RPMI7951 (cell line): ENCODE data around the gene NKAP. TPM values are rescaled to one million over a fixed set of nuclear protein-coding genes. Genes with fewer than 3 reads are reported as not detected.
"Not testable (repeated sequence)": the region's sequence is repeated elsewhere in the genome, so short reads cannot be mapped to it uniquely, and the experiment has no call there.

Source experiments
- DNase-seq: peaks from one replicate; pipeline ENCODE4 v3.0.0-alpha.2; 2012; ENCODE audit warnings: low read depth
- total RNA-seq: library from RNA; depleted of rRNA; stranded (reverse); fragments of >200 nt; shearing (Covaris generic); gene quantifications from 2 replicates; pipeline ENCODE4 v1.2.3, GENCODE V29; 2014; rRNA removed

The NKAP gene
- 2.1 and 2.9 TPM in 2 replicates for total RNA-seq

DNA sequence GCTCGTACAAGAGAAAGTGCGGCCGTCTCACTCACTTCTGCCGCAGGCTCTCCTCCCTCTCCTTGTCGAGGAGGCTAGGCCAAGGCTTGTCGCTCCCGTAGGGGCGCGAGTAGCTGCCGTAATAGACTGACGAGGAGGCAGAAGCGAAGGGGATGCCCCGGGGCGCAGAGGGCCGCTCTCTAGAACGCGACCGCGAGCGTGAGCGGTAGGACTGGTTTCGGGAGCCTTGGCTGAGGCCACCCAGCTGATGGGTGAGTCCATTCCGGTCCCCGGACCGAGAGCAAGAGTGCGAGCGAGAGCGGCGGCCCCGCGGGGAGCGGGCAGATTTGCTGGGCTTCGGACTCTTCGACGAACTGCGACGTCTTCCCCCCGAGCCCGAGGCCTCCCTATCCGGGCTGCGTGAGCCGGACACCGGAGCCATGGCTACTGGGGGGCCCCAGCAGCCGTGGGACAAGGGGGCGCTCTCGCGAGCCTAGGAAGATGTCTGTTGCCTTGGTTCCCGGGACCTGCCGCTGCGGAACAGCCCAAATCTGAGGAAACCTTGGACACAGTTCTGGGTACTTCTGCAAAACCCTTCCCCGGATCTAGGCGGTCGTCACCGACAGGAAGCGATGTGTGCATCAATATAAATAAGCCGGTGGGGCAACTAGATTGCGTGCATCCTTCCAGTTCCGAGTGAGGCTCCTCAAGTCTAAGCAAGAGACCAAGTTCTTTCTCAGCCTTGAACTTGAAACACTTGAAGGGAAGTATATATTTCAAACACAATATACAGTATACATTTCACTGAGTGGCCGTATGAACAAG is at the start of gene NKAP:
TSS of gene NKAP (minus strand) at position 567 of the 804 bp plus-strand sequence. CDS start at position 421, 146 bp downstream.
- DNase-seq = peak; percentile 87

DNA sequence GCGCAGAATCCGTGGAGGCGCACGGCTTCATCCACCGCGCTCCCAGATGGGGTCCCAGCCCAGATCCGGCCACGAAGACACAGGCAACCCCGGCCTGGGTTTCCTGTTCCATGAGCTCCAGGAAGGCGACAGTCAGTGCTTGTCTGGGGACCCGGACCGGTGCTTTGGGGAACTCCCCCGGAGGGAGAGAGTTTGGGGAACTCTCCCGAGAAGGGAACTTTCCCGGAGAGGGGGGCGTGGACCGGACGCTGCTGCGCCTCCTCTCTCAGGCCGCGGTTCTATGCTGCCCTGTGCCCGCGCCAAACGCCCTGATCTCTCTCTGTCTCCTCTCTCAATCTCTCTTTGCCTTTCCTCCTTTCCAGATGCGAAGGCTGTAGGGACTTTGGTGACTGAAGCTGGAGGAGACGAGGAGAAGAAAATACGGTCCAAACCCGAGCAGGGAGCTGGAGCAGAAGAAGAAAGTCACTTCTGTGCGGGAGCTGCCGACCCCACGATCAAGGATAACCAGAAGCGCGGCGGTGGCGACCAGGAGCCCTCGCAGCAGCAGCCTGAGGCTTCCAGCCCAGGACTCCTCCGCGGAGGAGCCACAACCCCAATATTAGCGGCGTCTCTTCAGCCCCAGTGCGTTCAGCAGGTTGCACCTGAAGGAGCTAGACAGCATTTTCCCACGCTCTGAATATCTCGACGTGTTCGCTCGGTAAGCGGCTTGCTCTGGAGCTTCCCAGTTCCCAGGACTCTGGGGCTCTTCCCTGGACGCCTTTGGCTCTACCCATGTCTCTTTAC is 47.6 kb upstream of the NKAP start:
- DNase-seq = no peak

DNA sequence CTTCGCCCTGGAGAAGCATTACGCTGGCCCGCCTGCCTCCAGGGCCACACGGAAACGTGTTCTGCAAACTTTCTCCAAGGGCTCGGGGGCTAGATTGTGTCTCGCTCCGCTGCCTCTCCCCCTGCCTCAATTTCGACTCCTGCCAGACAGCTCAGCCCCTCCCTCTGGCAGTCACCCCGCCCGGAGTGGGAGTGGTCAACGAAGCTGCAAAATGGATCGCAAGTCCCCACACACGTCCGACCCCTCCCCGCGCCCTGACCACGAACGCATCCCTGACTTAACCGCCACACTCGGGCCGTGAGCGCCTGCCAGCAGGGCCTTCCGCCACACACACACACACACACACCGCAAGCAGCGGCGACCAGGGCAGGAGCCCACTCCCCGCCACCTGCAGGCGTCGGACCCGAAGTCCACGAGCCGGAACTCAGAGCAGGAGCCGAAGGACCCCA is 47.0 kb upstream of the NKAP start:
- no peak for DNase-seq

DNA sequence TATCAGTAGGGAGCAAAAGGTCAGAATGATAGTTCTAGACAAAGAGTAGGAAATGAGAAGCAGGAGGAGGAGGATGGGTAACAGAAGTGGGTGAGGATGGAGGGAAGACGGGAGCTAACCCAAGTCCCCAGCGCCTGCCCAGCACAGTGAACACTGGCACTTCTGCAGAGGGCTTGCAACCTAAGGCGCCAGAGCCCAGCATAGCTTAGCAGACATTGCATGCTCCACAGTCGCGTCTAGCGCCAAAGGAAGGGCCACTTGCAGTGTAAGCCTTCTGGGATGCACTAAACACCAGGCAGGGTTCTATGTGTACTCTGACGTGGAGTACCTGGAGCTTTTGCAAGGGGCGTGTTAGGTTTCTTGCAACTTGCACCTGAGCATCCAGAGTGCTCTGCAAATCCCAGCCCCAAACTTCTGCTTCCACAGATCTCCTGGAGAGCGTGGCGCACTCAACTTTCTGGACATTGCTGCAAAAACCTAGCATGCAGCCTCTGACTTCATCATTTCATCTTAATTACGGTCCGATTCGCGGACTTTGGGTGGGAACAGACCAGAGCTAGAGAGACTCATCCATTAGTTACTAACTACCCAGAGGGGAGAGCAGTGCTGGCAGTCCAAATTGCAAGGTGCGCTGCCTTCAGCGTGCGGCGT is 46.5 kb upstream of the NKAP start:
- no peak for DNase-seq

DNA sequence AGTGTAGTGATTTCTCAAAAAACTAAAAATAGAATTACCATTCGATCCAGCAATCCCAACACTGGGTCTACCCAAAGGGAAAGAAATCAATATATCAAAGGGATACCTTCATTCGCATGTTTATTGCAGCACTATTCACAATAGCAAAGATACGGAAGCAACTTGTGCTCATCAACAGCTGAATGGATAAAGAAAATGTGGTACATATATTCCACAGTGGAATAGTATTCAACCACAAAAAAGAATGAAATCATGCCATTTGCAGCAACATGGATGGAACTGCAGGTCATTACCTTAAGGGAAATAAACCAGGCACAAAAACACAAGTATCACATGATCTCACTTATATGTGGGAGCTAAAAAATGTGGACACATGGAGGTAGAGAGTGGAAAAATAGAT is 42.7 kb upstream of the NKAP start:
- no peak for DNase-seq

DNA sequence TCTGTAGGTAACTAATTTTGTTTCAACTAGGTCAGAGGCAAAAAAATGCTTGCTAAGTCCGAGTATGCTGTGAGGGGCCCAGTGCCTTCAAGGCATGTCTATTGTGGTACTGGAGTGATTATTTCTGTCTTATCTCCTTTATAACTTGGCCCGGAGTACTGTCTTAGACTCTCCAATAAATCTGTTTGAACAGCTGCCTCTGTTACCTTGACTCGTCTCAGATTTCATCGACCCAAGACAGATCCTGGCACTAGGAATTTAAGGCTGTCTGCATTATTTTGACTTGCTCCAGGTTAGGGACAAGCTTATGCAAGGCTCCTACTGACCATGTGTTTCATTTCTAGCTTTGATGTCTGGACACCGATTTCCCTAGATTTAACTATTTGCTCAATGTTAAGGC is 41.1 kb upstream of the NKAP start:
- DNase-seq = no peak

DNA sequence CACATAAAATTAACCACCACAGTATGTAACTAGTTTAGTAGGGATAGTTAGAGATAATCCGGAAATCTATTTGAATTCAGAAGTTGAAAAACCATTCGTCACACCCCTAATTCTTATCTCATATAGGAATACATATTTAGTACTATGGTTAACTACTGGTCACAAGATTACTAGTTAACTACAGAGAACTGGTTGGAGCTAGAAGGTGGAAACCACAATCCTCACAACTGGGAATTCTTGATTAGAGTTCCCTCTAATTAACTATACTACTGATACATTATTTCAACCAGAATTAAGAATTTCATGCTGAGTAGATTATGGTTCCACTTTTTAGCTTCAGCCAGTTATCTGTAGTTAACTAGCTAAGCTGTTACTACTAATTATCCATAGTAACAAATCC is 39.9 kb upstream of the NKAP start:
- no peak for DNase-seq

DNA sequence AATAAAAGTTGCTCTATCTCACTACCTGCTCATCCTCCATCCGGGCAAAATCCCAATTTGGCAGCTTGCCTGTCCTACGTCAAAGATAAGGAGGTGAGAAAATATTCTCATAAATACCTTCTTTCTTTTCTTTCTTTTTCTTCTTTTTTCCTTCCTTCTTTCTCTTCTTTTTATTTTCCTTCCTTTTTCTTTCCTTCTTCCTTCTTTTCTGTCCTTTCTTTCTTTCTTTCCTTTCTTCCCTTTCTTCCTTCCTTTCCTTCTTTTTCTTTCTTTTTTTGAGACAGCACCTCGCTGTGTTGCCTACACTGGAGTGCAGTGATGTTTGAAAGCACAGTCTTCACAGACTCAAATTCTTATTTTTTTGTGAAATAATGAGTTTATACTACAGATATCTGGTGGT is 38.6 kb upstream of the NKAP start:
- no peak for DNase-seq

DNA sequence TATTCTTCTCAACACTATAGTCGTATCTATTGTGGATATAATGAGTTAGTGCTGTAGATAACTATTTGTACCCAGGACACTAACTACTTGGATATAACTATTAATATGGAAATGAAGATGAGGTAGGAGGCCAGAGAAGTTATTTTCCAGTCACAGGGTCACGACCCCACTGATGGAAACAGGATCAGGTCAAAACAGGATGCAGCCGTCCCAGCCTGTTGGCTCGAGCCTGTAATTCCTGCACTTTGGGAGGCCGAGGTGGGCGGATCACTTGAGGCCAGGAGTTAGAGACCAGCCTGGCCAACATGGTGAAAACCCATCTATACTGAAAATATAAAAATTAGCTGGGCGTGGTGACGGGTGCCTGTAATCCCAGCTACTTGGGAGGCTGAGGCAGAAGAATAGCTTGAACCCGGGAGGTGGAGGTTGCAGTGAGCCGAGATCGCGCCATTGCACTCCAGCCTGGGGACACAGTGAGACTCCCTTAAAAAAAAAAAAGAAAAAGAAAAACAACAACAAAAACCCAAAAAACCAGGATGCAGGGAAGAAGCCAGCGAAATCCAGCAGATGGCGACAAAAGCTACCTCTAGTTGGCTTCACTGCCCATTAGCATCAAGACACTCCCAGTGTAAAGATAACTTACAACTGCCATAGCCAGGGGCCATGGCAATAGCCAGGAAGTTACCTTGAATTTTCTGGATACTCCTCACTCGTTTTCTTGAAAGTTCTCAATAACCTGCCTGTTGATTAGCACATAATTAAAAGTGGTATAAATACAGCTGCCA is 37.9 kb upstream of the NKAP start:
- DNase-seq = peak; percentile 20

DNA sequence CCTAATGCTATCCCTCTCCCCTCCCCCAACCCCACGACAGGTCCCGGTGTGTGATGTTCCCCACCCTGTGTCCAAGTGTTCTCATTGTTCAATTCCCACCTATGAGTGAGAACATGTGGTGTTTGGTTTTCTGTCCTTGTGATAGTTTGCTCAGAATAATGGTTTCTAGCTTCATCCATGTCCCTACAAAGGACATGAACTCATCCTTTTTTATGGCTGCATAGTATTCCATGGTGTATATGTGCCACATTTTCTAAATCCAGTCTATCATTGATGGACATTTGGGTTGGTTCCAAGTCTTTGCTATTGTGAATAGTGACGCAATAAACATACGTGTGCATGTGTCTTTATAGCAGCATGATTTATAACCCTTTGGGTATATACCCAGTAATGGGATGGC is 33.6 kb upstream of the NKAP start:
- not testable (repeated sequence) for DNase-seq

DNA sequence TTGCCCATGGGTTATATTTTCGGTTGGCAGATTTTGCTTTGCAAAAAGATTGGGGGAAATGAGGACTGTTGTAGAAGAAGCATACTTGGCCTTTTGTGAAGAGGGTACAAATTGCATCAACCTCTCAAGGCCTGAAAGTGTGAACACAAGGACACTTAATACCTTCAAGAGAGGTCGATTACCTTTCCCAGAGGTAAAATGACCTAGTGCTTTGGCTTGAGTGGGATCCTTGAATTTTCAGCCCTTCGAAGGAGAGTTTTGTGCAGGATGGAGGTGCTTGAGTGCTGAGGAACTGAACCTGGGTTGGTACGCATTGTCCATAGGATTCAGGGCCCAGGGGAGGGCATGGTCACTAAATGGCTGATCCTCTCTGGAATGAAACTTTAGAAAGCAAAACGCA is 27.6 kb upstream of the NKAP start:
- DNase-seq = no peak

DNA sequence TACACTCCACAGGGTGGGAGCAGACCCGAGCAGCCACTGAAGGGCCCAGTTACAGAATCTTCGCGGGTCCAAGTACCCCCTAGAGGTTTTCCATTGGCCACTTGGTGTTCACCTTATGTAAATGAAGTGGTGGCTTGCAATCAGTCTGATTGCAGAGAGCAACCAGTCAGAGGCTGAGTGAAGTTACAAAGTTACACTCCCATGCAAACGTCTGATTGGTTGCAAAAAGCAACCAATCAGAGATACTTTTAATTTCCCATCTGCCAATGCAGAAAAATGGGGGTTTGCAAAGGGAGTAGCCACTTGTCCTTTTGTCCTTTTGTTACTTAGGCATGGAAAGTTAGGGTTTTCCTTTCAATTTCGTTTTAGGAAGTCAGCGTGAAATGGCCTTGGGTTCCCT is 27.0 kb upstream of the NKAP start:
- peak; percentile 26 for DNase-seq

DNA sequence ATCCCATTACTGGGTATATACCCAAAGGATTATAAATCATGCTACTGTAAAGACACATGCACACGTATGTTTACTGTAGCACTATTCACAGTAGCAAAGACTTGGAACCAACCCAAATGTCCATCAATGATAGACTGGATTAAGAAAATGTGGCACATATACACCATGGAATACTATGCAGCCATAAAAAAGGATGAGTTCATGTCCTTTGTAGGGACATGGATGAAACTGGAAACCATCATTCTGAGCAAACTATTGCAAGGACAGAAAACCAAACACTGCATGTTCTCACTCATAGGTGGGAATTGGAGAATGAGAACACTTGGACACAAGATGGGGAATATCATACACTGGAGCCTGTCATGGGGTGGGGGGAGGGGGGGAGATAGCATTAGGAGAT is 23.3 kb upstream of the NKAP start:
- DNase-seq = not testable (repeated sequence)

DNA sequence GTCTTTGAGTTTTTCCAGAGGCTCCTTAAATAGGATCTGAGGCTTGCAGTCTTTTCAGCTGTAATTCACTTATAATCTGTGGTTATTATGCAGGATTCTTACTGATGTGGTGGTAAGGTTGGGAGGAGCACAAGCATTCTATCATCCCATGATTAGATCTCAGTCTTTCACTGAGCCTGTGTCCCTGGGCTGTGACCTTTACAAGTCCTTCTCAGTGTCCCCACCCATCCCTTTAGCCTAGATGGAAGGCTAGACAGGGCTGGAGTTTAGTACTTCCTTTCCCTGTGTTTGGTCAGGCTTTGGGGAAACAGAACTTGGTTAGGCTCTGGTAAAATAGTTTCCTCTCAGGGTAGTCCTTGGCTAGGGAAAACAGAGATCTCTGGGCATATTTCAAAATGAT is 17.1 kb upstream of the NKAP start:
- no peak for DNase-seq

DNA sequence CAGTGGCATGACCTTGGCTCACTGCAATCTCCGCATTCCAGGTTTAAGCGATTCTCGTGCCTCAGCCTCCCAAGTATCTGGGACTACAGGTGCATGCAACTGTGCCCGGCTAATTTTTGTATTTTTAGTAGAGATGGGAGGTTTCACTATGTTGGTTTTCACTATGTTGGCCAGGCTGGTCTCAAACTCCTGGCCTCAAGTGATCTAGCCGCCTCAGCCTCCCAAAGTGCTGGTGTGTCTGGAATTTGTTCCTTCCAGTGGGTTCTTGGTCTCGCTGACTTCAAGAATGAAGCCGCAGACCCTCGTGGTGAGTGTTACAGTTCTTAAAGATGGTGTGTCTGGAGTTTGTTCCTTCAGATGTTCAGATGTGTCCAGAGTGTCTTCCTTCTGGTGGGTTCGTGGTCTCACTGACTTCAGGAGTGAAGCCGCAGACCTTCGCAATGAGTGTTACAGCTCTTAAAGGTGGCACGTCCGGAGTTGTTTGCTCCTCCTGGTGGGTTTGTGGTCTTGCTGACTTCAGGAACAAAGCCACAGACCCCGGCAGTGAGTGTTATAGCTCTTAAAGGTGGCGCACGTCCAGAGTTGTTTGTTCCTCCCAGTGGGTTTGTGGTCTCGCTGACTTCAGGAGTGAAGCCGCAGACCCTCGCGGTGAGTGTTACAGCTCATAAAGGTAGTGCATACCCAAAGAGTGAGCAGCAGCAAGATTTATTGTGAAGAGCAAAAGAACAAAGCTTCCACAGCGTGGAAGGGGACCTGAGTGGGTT is 12.4 kb upstream of the NKAP start:
- DNase-seq = not testable (repeated sequence)

DNA sequence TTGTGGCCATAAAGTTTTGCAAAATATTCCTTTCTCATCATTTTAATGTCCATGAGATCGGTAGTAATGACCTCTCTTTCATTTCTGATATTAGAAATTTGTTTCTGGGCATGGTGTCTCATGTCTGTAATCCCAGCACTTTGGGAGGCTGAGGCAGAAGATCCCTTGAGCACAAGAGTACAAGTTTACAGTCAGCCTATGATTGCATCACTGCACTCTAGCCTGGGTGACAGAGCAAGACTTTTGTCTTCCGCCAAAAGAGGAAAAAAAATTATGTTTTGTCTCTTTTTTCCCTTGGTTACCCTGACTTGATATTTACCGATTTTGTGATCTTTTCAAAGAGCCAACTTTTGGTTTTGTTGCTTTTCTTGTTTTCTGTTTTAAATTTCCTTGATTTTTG is 10.8 kb upstream of the NKAP start:
- no peak for DNase-seq

DNA sequence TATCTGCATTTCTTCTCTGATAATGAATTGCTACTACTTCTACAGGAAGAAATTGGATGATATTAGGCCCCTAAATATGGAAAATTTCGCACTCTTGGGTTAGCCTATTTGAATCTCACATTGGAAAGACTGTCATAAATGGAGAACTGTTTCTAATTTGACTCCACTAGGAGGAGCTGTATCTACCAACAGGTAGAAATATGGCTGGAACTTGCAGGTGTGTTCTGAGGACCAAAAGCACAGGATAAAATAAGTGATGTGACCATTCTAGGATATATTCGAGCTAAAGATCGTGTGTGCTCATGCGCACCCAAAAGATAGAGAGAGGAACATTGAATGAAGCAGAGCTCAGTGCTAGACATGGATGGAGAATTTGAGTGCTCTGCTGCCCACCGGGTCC is 4.8 kb upstream of the NKAP start:
- no peak for DNase-seq

DNA sequence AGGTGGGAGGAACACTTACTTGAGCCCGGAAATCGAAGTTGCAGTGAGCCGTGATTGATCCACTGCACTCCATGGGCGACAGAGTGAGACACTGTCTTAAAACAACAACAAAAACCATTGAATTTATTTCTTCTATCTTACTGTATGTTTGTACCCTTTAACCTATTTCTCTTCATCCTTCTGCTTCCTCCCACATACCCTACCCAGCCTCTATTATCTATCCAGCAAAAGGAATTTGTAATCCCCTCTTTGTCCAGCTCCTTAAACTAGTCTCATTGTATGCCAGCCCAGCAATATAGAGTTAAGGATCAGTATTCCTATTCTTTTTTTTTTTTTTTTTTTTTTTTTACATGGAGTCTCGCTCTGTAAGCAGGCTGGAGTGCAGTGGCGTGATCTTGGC is 1.9 kb upstream of the NKAP start:
- no peak for DNase-seq

DNA sequence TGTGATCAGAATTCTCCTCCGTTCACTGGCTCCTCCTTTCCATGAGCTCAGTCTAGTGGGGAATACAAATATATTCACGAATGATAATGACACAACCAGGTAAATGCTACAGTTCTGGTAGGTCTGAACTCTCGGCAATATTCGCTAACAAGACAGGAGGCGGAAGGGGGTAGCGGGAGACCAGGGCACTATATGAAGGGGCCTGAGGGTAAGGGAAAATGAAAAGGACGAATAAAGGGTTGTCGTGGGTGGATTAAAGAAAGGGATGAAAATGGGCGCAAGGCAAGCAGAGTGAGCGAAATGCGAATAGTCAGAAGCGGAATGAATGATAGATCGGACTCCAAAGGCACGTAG is 743 bp downstream of the NKAP start:
- DNase-seq = no peak

DNA sequence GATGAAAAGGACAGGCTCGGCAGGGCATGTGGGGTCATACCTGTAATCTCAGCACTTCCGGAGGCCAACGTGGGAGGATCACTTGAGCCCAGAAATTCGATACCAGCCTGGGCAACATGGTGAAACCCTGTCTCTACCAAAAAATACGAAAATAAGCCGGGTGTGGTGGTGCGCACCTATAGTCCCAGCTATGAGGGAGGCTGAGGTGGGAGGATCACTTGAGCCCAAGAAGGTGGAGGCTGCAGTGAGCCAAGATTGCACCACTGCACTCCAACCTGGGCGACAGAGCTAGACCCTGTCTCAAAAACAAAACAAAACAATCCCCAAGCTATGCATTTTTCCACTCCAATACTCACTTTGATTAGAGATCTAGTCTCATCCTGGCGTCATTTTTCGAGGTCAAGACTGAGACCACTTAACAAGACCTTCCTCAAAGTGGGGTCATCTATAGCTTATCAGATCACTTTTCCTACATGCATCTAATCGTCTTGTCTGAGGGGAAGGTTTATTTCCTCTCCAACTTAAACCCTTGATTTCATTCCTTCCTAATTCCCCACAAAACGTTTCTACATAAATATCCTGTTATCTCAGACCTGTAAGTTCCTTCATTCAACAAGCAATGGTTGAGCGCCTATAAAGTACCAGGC is 1.3 kb downstream of the NKAP start:
- no peak for DNase-seq

DNA sequence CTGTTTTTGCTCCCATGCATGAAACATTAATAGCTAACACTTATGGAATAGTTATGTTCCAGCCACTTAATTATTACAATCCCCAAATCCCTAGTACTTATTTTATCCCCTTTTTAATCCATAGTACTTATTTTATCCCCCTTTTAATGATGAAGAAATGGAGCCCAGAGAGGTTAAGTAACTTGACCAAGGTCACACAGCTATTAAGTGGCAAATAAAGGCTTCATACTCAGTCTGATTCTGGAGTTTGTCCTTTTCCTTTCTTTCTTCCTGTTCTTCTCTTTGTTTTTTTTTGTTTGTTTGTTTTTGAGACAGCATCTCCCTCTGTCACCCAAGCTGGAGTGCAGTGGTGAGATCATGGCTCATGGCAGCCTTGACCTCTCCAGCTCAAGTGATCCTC is 2.2 kb downstream of the NKAP start:
- DNase-seq = no peak
